Psoas muscle (tissue), 8 donors: ENCODE measurements around the gene AKAP5. TPM values are rescaled to one million over a fixed set of nuclear protein-coding genes. Genes with fewer than 3 reads are reported as not detected.

Experiments used
- ATAC-seq, 4 donors: fragments of 200-7000 bp; cut with Tn5 transposase; one replicate each; pipeline ENCODE4 v1.9.1; 2020; ENCODE audit warnings: moderate library complexity in 3 of 4, mild to moderate bottlenecking in 2 of 4
- DNase-seq, 2 donors: peaks; one replicate each; pipeline ENCODE4 v3.0.0-alpha.2; 2020
- H3K27ac ChIP-seq: fragments of 200-600 bp; one replicate; pipeline ENCODE4 v1.8.0; 2022
- H3K27me3 ChIP-seq, 3 donors: fragments of 200-600 bp in 1 of 3; one replicate each; pipeline versions ENCODE4 v1.6.1 to v1.8.0; 2013 to 2022; ENCODE audit warnings: low read length in 2 of 3, mild to moderate bottlenecking in 2 of 3, moderate library complexity in 1 of 3; ENCODE audit not compliant: insufficient read depth in 3 of 3
- H3K36me3 ChIP-seq, 2 donors: fragments of 200-600 bp in 1 of 2; one replicate each; pipeline versions ENCODE4 v1.6.1 to v1.8.0; 2013 to 2022; ENCODE audit warnings: low read depth in 1 of 2, mild to moderate bottlenecking in 1 of 2, moderate library complexity in 1 of 2; ENCODE audit not compliant: insufficient read depth in 1 of 2
- H3K4me1 ChIP-seq: fragments of 200-600 bp; one replicate; pipeline ENCODE4 v1.8.0; 2022
- H3K4me3 ChIP-seq: fragments of 200-600 bp; one replicate; pipeline ENCODE4 v1.8.0; 2022; ENCODE audit warnings: mild to moderate bottlenecking
- H3K9me3 ChIP-seq: fragments of 200-600 bp; one replicate; pipeline ENCODE4 v1.8.0; 2022
- WGBS, 3 donors: extraction: QIAGEN DNeasy Blood & Tissue Kit; methylation state at CpG; one replicate each; pipeline versions ENCODE4 v1.1.6 to v1.1.7; 2013; 5-methylcytosine and 5-hydroxymethylcytosine counted together
- intact Hi-C, 2 donors: fragments of 100-400 bp; cut with DNase I; formaldehyde crosslinking; loops; one replicate each; pipeline versions ENCODE4 v1.11.0 to v1.14.2; 2022
- polyA plus RNA-seq, 3 donors: library from polyadenylated mRNA; stranded (reverse); fragments of 200-250 nt; gene quantifications; one replicate each; pipeline ENCODE4 v1.2.3, GENCODE V29; 2013
- total RNA-seq, 4 donors: library from RNA; stranded (reverse); fragmentation: NEBNext Ultra II Directional in 2 of 4; extraction: Animal tissue kit (Norgen Biotek cat#: 25700) in 2 of 4; gene quantifications; one replicate each; pipeline versions ENCODE4 v1.2.1 to v1.2.4, GENCODE V29; 2021 to 2023
- TF ChIP-seq, protein P1 (sequence below): fragments of 200-600 bp; IDR thresholded peaks from one replicate; pipeline ENCODE4 v1.8.0; 2022; ENCODE audit warnings: antibody characterized with exemption
- donor health status: healthy with polysubstance abuse.
- donor health status: DM: no; HTN: no; CAD: no; lungs with moderate emphysema.
- donor health status: Bipolar disorder and iron deficiency.
- donor health status: healthy.
- donor health status: DM: yes; HTN: yes; CAD: no.
- donor health status: DM: no; HTN: no; CAD: no.
- donor health status: DM: no; HTN: no; CAD: no.
- donor health status: DM: yes; HTN: yes; CAD: no.

AKAP5 gene
- total and polyA plus RNA-seq, 7 donors, result 0.01 to 0.18 (median 0.08) TPM

DNA sequence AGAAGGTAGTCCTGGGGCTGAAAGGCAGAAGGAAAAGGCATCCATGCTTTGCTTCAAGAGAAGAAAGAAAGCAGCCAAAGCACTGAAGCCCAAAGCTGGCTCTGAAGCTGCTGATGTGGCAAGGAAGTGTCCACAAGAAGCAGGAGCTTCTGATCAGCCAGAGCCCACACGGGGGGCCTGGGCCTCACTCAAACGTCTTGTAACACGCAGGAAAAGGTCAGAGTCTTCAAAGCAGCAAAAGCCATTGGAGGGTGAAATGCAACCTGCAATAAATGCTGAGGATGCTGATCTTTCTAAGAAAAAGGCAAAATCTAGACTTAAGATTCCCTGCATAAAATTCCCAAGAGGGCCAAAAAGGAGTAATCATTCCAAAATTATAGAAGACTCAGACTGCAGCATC is 3.2 kb downstream of the AKAP5 start:
- DNase-seq, result no peak
- TF ChIP-seq, protein P1, sequence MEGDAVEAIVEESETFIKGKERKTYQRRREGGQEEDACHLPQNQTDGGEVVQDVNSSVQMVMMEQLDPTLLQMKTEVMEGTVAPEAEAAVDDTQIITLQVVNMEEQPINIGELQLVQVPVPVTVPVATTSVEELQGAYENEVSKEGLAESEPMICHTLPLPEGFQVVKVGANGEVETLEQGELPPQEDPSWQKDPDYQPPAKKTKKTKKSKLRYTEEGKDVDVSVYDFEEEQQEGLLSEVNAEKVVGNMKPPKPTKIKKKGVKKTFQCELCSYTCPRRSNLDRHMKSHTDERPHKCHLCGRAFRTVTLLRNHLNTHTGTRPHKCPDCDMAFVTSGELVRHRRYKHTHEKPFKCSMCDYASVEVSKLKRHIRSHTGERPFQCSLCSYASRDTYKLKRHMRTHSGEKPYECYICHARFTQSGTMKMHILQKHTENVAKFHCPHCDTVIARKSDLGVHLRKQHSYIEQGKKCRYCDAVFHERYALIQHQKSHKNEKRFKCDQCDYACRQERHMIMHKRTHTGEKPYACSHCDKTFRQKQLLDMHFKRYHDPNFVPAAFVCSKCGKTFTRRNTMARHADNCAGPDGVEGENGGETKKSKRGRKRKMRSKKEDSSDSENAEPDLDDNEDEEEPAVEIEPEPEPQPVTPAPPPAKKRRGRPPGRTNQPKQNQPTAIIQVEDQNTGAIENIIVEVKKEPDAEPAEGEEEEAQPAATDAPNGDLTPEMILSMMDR, result no peak
- no peaks in the 10 kb centered on the region for H3K36me3 ChIP-seq
- intact Hi-C loops, result no loop called here
- H3K4me1 ChIP-seq, result peaks cover 3% of the 10 kb centered on the region
- no peak overlapping the region for H3K27ac ChIP-seq
- H3K9me3 ChIP-seq, result no peaks in the 10 kb centered on the region
- H3K27me3 ChIP-seq, result no peaks in the 10 kb centered on the region
- no peak for ATAC-seq
- no peak overlapping the region for H3K4me3 ChIP-seq
- WGBS, 3 donors, result 68 to 74% (median 69%) methylated on average over 3 of the region's 3 CpGs

- Histone ChIP-seq H3K27ac (no peak overlapping the region), H3K4me3 (no peak overlapping the region), H3K27me3 (no peaks in the 10 kb centered on the region), H3K36me3 (no peaks in the 10 kb centered on the region), H3K9me3 (no peaks in the 10 kb centered on the region), H3K4me1 (no peaks in the 10 kb centered on the region)
- TF ChIP-seq, protein P1, result no peak
- 41 to 75% (median 59%) methylated on average over 2 of the region's 2 CpGs for WGBS, 3 donors
- intact Hi-C loops, result loop anchor here in 1 of 2 donors (10.0 kb wide), 1 partner anchor 129 kb away; no protein-coding TSS in a partner anchor
- ATAC-seq (no peak), DNase-seq (no peak)
These were observed 8.7 kb downstream of the AKAP5 start for GRCh38 chr14:64474041-64474440.

DNA sequence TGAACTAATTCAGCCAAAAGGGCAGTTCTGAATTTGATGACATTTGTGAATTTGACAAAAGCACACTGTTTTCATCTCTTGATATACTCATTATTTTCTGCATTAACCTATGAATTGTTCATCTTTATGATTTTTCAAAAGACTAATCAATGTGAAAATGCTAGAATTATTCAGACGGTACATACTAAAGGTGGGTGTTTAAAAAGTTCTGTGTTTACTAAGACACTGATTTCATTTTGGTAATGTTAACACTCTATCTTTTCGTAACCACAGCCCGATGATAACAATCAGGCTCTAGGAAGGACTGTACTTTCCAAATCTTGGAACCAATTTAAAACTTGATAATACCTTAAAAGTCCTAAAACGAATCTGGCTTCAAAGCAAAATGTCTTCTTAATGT is 9.4 kb downstream of the AKAP5 start:
- intact Hi-C loops, result loop anchor here in 1 of 2 donors (10.0 kb wide), 1 partner anchor 130 kb away; no protein-coding TSS in a partner anchor
- no peaks in the 10 kb centered on the region for H3K27me3 ChIP-seq
- ATAC-seq, result no peak
- H3K27ac ChIP-seq, result no peak overlapping the region
- WGBS, 3 donors, result 70 to 98% (median 80%) methylated on average over 4 of the region's 4 CpGs
- H3K36me3 ChIP-seq, result no peaks in the 10 kb centered on the region
- H3K4me3 ChIP-seq, result no peak overlapping the region
- H3K4me1 ChIP-seq, result no peaks in the 10 kb centered on the region
- TF ChIP-seq, protein P1, result no peak
- no peak for DNase-seq
- no peaks in the 10 kb centered on the region for H3K9me3 ChIP-seq

DNA sequence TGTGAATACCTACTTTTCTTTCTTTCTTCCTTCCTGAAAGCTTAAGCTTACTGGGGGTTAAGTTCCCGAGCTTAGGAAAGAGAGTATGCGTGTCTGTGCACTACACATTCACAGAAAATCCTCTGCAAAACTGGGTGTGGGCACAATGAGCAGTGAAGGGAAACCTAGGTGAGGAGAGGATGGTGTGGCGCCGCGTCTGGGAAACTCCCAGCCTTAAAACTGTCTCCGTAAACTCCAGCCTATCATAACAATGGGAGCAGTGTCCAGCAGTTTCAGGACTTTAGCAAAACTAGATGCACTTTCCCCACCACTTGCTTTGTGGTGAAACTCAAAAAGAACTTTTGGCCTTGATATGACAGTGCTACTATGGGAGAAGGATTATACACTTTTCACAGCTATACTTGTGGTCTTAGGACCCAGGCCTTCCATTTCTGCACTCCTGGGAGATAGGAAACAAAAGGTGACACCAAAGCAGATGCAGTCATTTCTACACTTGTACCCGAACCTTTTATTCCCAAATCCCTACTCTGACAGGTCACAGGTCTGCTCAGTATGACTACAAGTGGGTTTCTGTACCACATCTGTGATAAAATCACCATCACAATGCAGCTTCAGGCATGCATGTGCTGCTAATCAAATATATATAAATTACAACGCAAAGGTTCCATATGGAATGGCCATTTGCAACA is 10.4 kb downstream of the AKAP5 start:
- Histone ChIP-seq H3K27ac (no peak overlapping the region), H3K36me3 (no peaks in the 10 kb centered on the region), H3K9me3 (no peaks in the 10 kb centered on the region), H3K4me3 (no peak overlapping the region), H3K27me3 (no peaks in the 10 kb centered on the region), H3K4me1 (no peaks in the 10 kb centered on the region)
- DNase-seq, result no peak
- WGBS, 3 donors, result 80 to 93% (median 90%) methylated on average over 8 of the region's 8 CpGs
- intact Hi-C loops, result loop anchor here in 1 of 2 donors (10.0 kb wide), 1 partner anchor 131 kb away; no protein-coding TSS in a partner anchor
- TF ChIP-seq, protein P1, result no peak
- no peak for ATAC-seq
